Astrocyte (in vitro differentiated cells and primary cell): ENCODE results near the gene ANKRD61. TPM values are rescaled to one million over a fixed set of nuclear protein-coding genes. Genes with fewer than 3 reads are reported as not detected.
"Not testable (repeated sequence)": the region's sequence is repeated elsewhere in the genome, so short reads cannot be mapped to it uniquely, and the experiment has no call there.

Experiments used
- DNase-seq: peaks from one replicate; pipeline ENCODE4 v3.0.0-alpha.2; 2010; ENCODE audit warnings: low read depth
- FAIRE-seq: peaks from 2 replicates; lab custom pipeline; 2011; peaks lifted over from hg19 to GRCh38; lab: Jason Lieb, UNC
- H2AFZ ChIP-seq: 2 replicates; pipeline ENCODE4 v1.6.0; 2012; ENCODE audit warnings: low read depth, low read length, inconsistent platforms
- H3K27ac ChIP-seq: 2 replicates; pipeline ENCODE4 v1.5.1; 2011; ENCODE audit warnings: low read depth, low read length, inconsistent platforms
- H3K27me3 ChIP-seq: 2 replicates; pipeline ENCODE4 v1.6.0; 2011; ENCODE audit warnings: low read length, inconsistent platforms; ENCODE audit not compliant: insufficient read depth
- H3K36me3 ChIP-seq: 2 replicates; pipeline ENCODE4 v1.5.1; 2011; ENCODE audit warnings: low read length, inconsistent platforms; ENCODE audit not compliant: insufficient read depth
- H3K4me1 ChIP-seq: 2 replicates; pipeline ENCODE4 v1.5.1; 2011; ENCODE audit warnings: low read length, inconsistent platforms; ENCODE audit not compliant: insufficient read depth
- H3K4me2 ChIP-seq: 2 replicates; pipeline ENCODE4 v1.6.0; 2012; ENCODE audit warnings: low read length, inconsistent platforms
- H3K4me3 ChIP-seq: 2 replicates; pipeline ENCODE4 v1.5.1; 2011; ENCODE audit warnings: low read depth, mild to moderate bottlenecking, low read length, inconsistent platforms; ENCODE audit not compliant: insufficient read depth
- H3K79me2 ChIP-seq: 2 replicates; pipeline ENCODE4 v1.6.0; 2012; ENCODE audit warnings: mild to moderate bottlenecking, low read length, inconsistent platforms; ENCODE audit not compliant: insufficient read depth
- H3K9ac ChIP-seq: 2 replicates; pipeline ENCODE4 v1.6.0; 2012; ENCODE audit warnings: mild to moderate bottlenecking, low read length, inconsistent platforms
- H3K9me3 ChIP-seq: 2 replicates; pipeline ENCODE4 v1.5.1; 2012; ENCODE audit warnings: low read depth, mild to moderate bottlenecking, low read length, inconsistent platforms; ENCODE audit not compliant: insufficient read depth
- H4K20me1 ChIP-seq: 2 replicates; pipeline ENCODE4 v1.6.0; 2012; ENCODE audit warnings: low read length, inconsistent platforms; ENCODE audit not compliant: insufficient read depth
- H3K27ac Mint-ChIP-seq: one replicate; pipeline ENCODE4 v1.8.0; 2021; ENCODE audit warnings: mild to moderate bottlenecking, mixed read lengths; ENCODE audit not compliant: unreplicated experiment
- H3K27me3 Mint-ChIP-seq: one replicate; pipeline ENCODE4 v1.8.0; 2021; ENCODE audit warnings: low read depth, mixed read lengths; ENCODE audit not compliant: unreplicated experiment
- H3K36me3 Mint-ChIP-seq: one replicate; pipeline ENCODE4 v1.8.0; 2021; ENCODE audit warnings: low read depth, mixed read lengths; ENCODE audit not compliant: unreplicated experiment
- H3K4me1 Mint-ChIP-seq: one replicate; pipeline ENCODE4 v1.8.0; 2021; ENCODE audit warnings: low read depth, mixed read lengths; ENCODE audit not compliant: unreplicated experiment
- H3K4me3 Mint-ChIP-seq: one replicate; pipeline ENCODE4 v1.8.0; 2021; ENCODE audit warnings: mild to moderate bottlenecking, moderate library complexity, mixed read lengths; ENCODE audit not compliant: unreplicated experiment
- H3K9me3 Mint-ChIP-seq: one replicate; pipeline ENCODE4 v1.8.0; 2021; ENCODE audit warnings: mild to moderate bottlenecking, mixed read lengths; ENCODE audit not compliant: unreplicated experiment
- CTCF ChIP-seq: IDR thresholded peaks from 2 replicates; pipeline ENCODE4 v1.5.1; 2011; ENCODE audit warnings: low read depth, mild to moderate bottlenecking, inconsistent platforms, low read length, moderate library complexity; ENCODE audit not compliant: insufficient read depth
- EZH2 ChIP-seq: IDR thresholded peaks from 2 replicates; pipeline ENCODE4 v1.6.1; 2012; ENCODE audit warnings: mild to moderate bottlenecking, low read length, inconsistent platforms; ENCODE audit not compliant: insufficient read depth
- total RNA-seq: library from RNA; stranded (reverse); gene quantifications from 2 replicates; pipeline ENCODE4 v1.2.1, GENCODE V29; 2021

ANKRD61 gene
- total RNA-seq, 1 donor from 2014 or later, result 0.18 TPM

- Histone ChIP-seq H3K9me3 (no peaks in the 10 kb centered on the region), H3K79me2 (no peaks in the 10 kb centered on the region), H3K27ac (no peak overlapping the region), H2AFZ (no peak overlapping the region), H3K27me3 (peaks cover 7% of the 10 kb centered on the region), H3K36me3 (no peaks in the 10 kb centered on the region), H3K4me3 (no peak overlapping the region), H3K4me1 (peaks cover 4% of the 10 kb centered on the region), H3K9ac (no peak overlapping the region), H3K4me2 (no peak overlapping the region), H4K20me1 (no peaks in the 10 kb centered on the region)
- no peak overlapping the region for H3K27ac Mint-ChIP-seq
- peaks cover 2% of the 10 kb centered on the region for H3K27me3 Mint-ChIP-seq
- no peak for FAIRE-seq
- H3K4me3 Mint-ChIP-seq, result no peak overlapping the region
- H3K9me3 Mint-ChIP-seq, result no peaks in the 10 kb centered on the region
- TF ChIP-seq EZH2 (no peak), CTCF (no peak)
- DNase-seq, result no peak
- H3K36me3 Mint-ChIP-seq, result no peaks in the 10 kb centered on the region
- H3K4me1 Mint-ChIP-seq, result peaks cover 7% of the 10 kb centered on the region
Measured at GRCh38 chr7:6074612-6075380, 43.6 kb downstream of the ANKRD61 start.

DNA sequence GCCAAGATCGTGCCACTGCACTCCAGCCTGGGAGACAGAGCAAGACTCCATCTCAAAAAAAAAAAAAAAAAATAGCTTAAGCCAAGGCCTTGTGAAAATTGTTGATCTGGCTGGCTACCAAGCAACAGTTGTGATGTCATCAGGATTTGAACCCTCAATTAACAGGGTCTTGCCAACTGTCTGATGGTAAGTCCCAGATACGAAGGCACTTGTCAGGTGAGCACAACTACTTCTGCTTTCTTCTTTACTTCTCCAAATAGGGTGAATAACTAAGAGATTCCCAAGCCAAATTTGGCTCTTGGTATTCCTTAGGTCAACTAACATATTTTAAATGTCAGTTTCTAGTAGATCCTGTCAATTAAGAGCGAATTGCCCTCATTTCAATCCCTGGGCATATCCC, 47.4 kb downstream of the ANKRD61 start:
- Histone ChIP-seq H3K4me2 (no peak overlapping the region), H3K79me2 (no peaks in the 10 kb centered on the region), H3K9me3 (no peaks in the 10 kb centered on the region), H3K4me1 (peaks cover 4% of the 10 kb centered on the region), H4K20me1 (no peaks in the 10 kb centered on the region), H3K4me3 (no peak overlapping the region), H3K27me3 (peaks cover 7% of the 10 kb centered on the region), H3K27ac (no peak overlapping the region), H3K9ac (no peak overlapping the region), H3K36me3 (no peaks in the 10 kb centered on the region), H2AFZ (no peak overlapping the region)
- Mint-ChIP-seq H3K4me1 (peaks cover 7% of the 10 kb centered on the region), H3K4me3 (no peak overlapping the region), H3K27ac (no peak overlapping the region), H3K27me3 (peaks cover 2% of the 10 kb centered on the region), H3K36me3 (no peaks in the 10 kb centered on the region), H3K9me3 (no peaks in the 10 kb centered on the region)
- DNase-seq (no peak), FAIRE-seq (no peak)
- TF ChIP-seq EZH2 (no peak), CTCF (no peak)

DNA sequence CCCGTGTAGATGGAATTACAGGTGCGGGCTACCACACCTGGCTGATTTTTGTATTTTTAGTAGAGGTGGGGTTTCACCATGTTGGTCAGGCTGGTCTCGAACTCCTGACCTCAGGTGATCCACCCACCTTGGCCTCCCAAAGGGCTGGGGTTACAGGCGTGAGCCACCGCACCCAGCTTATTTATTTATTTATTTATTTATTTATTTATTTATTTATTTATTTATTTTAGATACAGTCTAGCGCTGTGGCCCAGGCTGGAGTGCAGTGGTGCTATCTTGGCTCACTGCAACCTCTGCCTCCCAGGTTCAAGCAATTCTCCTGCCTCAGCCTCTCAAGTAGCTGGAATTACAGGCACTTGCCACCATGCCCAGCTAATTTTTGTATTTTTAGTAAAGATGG, 51.9 kb downstream of the ANKRD61 start:
- not testable (repeated sequence) for H3K27me3 ChIP-seq, H3K79me2 ChIP-seq, H3K27ac Mint-ChIP-seq, H2AFZ ChIP-seq, H3K9me3 Mint-ChIP-seq, H3K36me3 Mint-ChIP-seq, FAIRE-seq, H3K36me3 ChIP-seq, H3K27me3 Mint-ChIP-seq, H3K4me1 ChIP-seq, H3K27ac ChIP-seq, H3K4me1 Mint-ChIP-seq, DNase-seq, H3K4me3 Mint-ChIP-seq, H3K9me3 ChIP-seq, H3K9ac ChIP-seq, H4K20me1 ChIP-seq, H3K4me2 ChIP-seq, H3K4me3 ChIP-seq

Other genes starting within 250 kb of the ANKRD61 start
- 45.1 and 46.8 TPM in 2 replicates for gene RNF216, start 249.7 kb upstream of the ANKRD61 start, total RNA-seq
- gene OCM, start 150.6 kb upstream of the ANKRD61 start, total RNA-seq, result not detected in 2 replicates
- 67.7 and 69.2 TPM in 2 replicates for gene CCZ1, start 132.6 kb upstream of the ANKRD61 start, total RNA-seq
- gene RSPH10B, start 60.7 kb upstream of the ANKRD61 start, total RNA-seq, result 0.12 TPM in 1 of 2 replicates, not detected in the other
- 15.3 and 17.8 TPM in 2 replicates for gene PMS2, start 22.3 kb upstream of the ANKRD61 start, total RNA-seq
- gene AIMP2, start 22.1 kb upstream of the ANKRD61 start, total RNA-seq, result 46.9 and 48.3 TPM in 2 replicates
- 115 and 119 TPM in 2 replicates for gene EIF2AK1, start 27.8 kb downstream of the ANKRD61 start, total RNA-seq
- gene USP42, start 73.6 kb downstream of the ANKRD61 start, total RNA-seq, result 11.1 and 11.4 TPM in 2 replicates
- 25.5 and 29.3 TPM in 2 replicates for gene CYTH3, start 241.2 kb downstream of the ANKRD61 start, total RNA-seq